KMS-11 (cell line): ENCODE measurements around the gene CRTAP.
"Not testable (repeated sequence)": the region's sequence is repeated elsewhere in the genome, so short reads cannot be mapped to it uniquely, and the experiment has no call there.

Experiments
- H2AFZ ChIP-seq: fragments of 200-600 bp; sonication (generic); 2 replicates; pipeline ENCODE4 v1.6.1; 2016; ENCODE audit warnings: antibody characterized with exemption, mixed run types, low read depth
- H3K27ac ChIP-seq: fragments of 200-600 bp; sonication (generic); 2 replicates; pipeline ENCODE4 v1.6.1; 2016; ENCODE audit warnings: mild to moderate bottlenecking, mixed run types
- H3K27me3 ChIP-seq: fragments of 200-600 bp; sonication (generic); 2 replicates; pipeline ENCODE4 v1.6.1; 2017; ENCODE audit warnings: mild to moderate bottlenecking, low read depth, mixed run types, moderate library complexity; ENCODE audit not compliant: insufficient read depth
- H3K36me3 ChIP-seq: fragments of 200-600 bp; sonication (generic); 2 replicates; pipeline ENCODE4 v1.6.1; 2017; ENCODE audit warnings: mild to moderate bottlenecking, mixed run types; ENCODE audit not compliant: insufficient read depth
- H3K4me1 ChIP-seq: fragments of 200-600 bp; sonication (generic); 2 replicates; pipeline ENCODE4 v1.6.1; 2016; ENCODE audit warnings: mild to moderate bottlenecking, low read depth, mixed run types; ENCODE audit not compliant: poor library complexity, severe bottlenecking
- H3K4me2 ChIP-seq: fragments of 200-600 bp; sonication (generic); 2 replicates; pipeline ENCODE4 v1.7.0; 2016; ENCODE audit warnings: mild to moderate bottlenecking, mixed run types
- H3K4me3 ChIP-seq: fragments of 200-600 bp; sonication (generic); IDR thresholded peaks from 2 replicates; pipeline ENCODE4 v1.6.1; 2017; ENCODE audit warnings: low read depth, low read length, mixed read lengths; ENCODE audit not compliant: insufficient read depth
- H3K79me2 ChIP-seq: fragments of 200-600 bp; sonication (generic); 2 replicates; pipeline ENCODE4 v1.6.1; 2016; ENCODE audit warnings: low read depth, mixed run types; ENCODE audit not compliant: insufficient read depth
- H3K9ac ChIP-seq: fragments of 200-600 bp; sonication (generic); 2 replicates; pipeline ENCODE4 v1.6.1; 2016; ENCODE audit warnings: mild to moderate bottlenecking, mixed run types
- H4K20me1 ChIP-seq: fragments of 200-600 bp; sonication (generic); 2 replicates; pipeline ENCODE4 v1.6.1; 2016; ENCODE audit warnings: mild to moderate bottlenecking, mixed run types; ENCODE audit not compliant: insufficient read depth
- CTCF ChIP-seq: fragments of 200-600 bp; sonication (generic); conservative IDR thresholded peaks from 2 replicates; pipeline ENCODE4 v1.6.1; 2017; ENCODE audit warnings: low read depth, mild to moderate bottlenecking, antibody characterized with exemption, low read length, moderate library complexity, mixed read lengths

CRTAP gene

GRCh38 chr3:33077976-33078375 lies 35.8 kb upstream of the CRTAP start:
- Histone ChIP-seq H3K4me2 (no peak overlapping the region), H3K79me2 (no peaks in the 10 kb centered on the region), H3K27me3 (no peaks in the 10 kb centered on the region), H3K27ac (no peak overlapping the region), H2AFZ (no peak overlapping the region), H3K4me1 (no peaks in the 10 kb centered on the region), H4K20me1 (no peaks in the 10 kb centered on the region), H3K36me3 (no peaks in the 10 kb centered on the region), H3K9ac (no peak overlapping the region), H3K4me3 (no peak overlapping the region)
- TF ChIP-seq CTCF: no peak

GRCh38 chr3:33079813-33080212 lies 34.0 kb upstream of the CRTAP start:
- not testable (repeated sequence) for H3K4me1 ChIP-seq, H3K79me2 ChIP-seq, H3K4me3 ChIP-seq, H3K27me3 ChIP-seq, H3K27ac ChIP-seq, H3K36me3 ChIP-seq, H3K9ac ChIP-seq, H3K4me2 ChIP-seq, H2AFZ ChIP-seq, H4K20me1 ChIP-seq

- no peaks in the 10 kb centered on the region for H3K4me1 ChIP-seq
- no peak overlapping the region for H2AFZ ChIP-seq
- H3K4me3 ChIP-seq: no peak overlapping the region
- H4K20me1 ChIP-seq: no peaks in the 10 kb centered on the region
- no peak overlapping the region for H3K27ac ChIP-seq
- H3K36me3 ChIP-seq: no peaks in the 10 kb centered on the region
- no peak overlapping the region for H3K9ac ChIP-seq
- no peak for TF ChIP-seq CTCF
- peaks cover 5% of the 10 kb centered on the region; the same call in 1 of the 2 replicates for H3K79me2 ChIP-seq
- no peak overlapping the region for H3K4me2 ChIP-seq
- no peaks in the 10 kb centered on the region for H3K27me3 ChIP-seq
Observed at GRCh38 chr3:33081812-33082211, 32.0 kb upstream of the CRTAP start.

- Histone ChIP-seq H3K27ac (no peak overlapping the region), H4K20me1 (no peaks in the 10 kb centered on the region), H2AFZ (no peak overlapping the region), H3K4me1 (peaks cover 2% of the 10 kb centered on the region), H3K4me2 (no peak overlapping the region), H3K36me3 (no peaks in the 10 kb centered on the region), H3K9ac (no peak overlapping the region), H3K79me2 (peaks cover 5% of the 10 kb centered on the region; the same call in 1 of the 2 replicates), H3K4me3 (no peak overlapping the region), H3K27me3 (no peaks in the 10 kb centered on the region)
- TF ChIP-seq CTCF: no peak
Observed at GRCh38 chr3:33083958-33084357, 29.9 kb upstream of the CRTAP start.

- no peaks in the 10 kb centered on the region for H4K20me1 ChIP-seq
- H3K36me3 ChIP-seq: no peaks in the 10 kb centered on the region
- H3K4me2 ChIP-seq: 0 out of 2 replicates have a peak overlapping the region, but pooled peaks have one; percentile 34
- no peak overlapping the region for H3K27ac ChIP-seq
- H3K27me3 ChIP-seq: no peaks in the 10 kb centered on the region
- H3K4me1 ChIP-seq: peaks cover 15% of the 10 kb centered on the region
- H3K4me3 ChIP-seq: no peak overlapping the region
- TF ChIP-seq CTCF: no peak
- H3K9ac ChIP-seq: no peak overlapping the region
- no peak overlapping the region for H2AFZ ChIP-seq
- H3K79me2 ChIP-seq: peaks cover 5% of the 10 kb centered on the region; the same call in 1 of the 2 replicates
Observed at GRCh38 chr3:33088691-33089090, 25.1 kb upstream of the CRTAP start.
